ENCODE results near the gene PRKAR1B.
A peak's percentile ranks its signal among the peaks of the same experiment; 100 is the strongest.

Gene PRKAR1B

DNA sequence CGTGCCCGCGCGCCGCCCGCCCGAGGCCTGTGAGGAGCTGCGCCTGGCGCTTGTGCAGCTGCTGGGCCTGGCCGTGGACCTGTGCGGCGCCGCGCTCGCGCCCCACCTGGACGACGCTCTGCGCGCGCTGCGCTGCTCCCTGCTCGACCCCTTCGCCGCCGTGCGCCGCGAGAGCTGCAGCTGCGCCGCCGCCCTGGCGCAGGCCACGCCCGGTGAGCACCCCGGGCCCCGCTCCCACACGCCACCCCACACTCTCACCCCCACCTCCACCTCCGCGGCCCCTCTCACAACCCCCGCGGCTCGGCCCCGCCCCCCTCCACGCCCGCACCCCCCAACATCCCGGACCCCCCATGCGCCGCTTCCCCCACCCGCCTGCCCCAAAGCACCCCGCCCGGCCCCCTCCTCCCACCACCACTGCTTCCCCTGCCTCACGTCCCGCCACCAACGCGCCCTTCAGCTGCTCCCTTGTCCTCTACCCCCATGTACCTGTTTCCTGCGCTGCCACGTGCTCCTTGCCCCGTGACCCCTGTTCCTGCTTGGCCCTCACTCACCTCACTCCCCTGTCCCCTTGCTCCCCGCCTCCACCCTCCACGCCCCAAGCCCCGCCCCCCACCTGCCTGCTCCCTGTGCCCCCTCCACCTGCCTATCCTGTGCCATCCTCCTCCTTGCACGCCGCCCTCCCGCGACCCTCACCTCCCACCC lies at the start of gene PRKAR1B:
Gene PRKAR1B (minus strand): TSS at position 178 of the 702 bp plus-strand sequence. CDS start 15,776 bp downstream, outside the sequence.
- DNase-seq = peak; percentile 63

DNA sequence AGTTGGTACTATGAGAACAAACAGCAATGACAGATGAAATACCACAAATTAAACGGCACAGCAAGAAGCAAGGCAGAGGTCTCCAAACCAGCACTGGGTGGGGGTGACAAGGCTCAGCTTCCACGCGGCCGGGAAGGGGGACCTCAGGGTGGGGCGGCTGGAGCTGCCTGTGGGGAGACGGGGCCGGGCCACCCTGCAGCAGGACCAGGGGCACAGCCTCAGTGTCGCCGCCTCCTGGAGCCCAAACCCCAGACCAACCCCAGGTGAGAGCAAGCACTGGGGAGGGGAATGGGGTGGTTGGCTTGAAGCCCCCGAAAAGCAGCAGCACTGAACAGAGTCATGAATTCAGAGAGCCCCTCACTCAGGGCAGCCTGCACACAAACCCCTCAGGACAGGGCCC lies 49.3 kb upstream of the PRKAR1B start:
- no peak for DNase-seq

DNA sequence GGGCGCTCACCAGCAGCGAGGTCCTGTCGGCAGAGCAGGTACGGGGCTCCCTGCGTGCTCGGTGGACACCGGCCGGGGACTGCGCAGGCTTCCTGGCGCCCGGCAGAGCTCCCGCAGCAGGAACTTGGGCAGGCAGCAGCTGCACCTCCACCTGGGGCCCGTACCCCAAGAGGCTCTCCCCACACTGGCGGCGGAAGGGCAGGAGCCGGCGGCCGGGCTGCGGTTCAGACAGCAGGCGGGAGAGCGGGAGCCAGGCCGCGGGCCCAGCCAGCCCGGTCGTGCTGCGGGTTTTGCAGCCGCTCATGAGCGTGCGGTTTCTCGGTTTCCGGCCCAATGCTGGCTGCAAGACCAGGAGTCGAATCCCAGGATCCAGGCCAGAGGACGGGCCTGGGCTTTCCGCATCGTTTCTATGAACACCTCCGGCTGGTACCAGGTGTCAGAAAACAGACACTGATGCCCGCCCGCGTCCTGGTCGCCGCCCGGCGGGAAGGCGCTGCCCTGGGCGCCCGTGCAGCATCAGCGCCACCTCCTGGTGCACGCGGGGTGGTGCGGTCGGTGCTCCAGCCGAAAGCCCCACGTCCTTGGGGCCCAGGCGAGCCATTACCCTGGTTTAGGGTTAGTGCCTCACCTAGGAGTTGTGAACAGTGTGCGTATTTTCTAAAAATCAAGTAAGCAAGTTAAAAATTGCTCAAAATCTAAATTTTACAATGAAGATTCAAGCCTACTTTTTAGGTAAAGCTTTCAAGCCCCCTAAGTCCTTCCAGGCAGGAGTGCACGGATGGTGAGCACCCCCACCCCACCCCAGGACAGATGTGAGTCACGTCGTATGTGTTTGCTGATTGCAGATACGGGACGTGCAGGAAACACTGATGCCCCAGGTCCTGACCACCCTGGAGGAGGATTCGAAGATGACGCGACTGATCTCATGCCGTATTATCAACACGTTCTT lies 47.4 kb upstream of the PRKAR1B start:
- DNase-seq = peak; percentile 84

DNA sequence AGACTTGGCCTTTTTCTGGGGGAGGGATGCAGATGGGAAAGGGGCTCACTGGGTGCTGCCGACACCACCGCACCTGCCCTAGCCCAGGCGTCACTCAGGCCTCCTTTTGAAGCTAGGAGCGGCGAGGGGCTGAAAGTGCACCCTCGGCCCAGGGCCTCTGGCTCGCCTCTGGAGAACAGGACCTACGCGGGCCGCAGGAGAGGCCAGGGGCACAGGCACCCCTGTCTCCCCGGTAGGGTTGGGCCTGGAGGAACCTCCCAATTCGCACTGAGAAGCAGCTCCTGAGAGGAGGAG lies 46.5 kb upstream of the PRKAR1B start:
- DNase-seq = no peak

DNA sequence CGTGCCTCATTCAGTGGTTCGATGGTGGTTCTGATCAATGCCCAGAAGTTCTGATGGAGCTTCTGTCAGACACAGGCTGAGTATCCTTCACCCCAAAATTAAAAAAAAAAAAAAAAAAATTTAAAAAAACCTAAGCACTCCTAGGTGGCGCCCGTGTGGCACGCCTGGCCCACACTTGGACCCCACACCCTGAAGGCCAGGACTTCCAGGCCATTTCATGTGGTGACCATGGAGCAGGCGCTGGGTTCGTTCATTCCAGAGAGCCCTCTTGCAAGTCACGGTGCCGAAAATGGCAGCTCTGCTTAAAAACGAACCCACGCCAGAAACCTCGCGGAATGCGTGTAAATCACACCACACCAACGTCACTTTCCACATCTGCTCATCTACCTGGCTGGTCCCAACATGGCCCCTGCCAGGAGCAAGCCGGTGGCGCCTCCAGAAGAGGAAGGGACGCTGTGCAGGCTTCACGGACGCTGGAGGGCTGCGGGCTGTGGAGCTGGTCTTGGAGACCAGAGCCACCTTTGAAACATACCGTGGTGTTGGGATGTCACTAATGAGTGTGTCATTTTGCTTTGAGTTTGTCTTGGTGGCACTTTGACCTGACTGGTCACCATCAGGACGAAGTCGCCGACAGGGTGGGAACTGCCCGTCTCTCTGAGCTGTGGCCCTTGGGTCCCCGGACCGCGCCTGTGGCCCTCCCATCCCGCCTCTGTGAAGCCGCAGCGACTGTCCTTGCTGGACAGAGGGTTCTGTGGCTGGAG lies 46.0 kb upstream of the PRKAR1B start:
- DNase-seq = no peak

DNA sequence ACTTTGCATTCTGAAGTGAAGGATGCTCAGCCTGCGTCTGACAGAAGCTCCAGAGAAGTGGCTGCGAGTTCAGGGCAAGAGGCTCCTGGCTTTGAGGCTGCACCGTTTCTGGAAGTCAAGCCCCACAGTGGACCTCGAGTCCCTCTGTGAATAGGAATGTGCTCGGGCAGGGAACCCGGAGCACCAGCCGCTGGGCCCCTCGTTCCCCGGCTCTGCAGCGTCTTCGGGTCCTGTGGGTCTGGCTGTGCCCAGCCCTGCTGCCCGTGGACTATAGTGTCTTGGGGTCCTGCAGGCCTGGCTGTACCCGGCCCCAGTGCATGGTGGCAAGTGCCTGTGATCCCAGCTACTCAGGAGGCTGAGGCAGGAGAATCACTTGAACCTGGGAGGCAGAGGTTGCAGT lies 45.3 kb upstream of the PRKAR1B start:
- DNase-seq = no peak

DNA sequence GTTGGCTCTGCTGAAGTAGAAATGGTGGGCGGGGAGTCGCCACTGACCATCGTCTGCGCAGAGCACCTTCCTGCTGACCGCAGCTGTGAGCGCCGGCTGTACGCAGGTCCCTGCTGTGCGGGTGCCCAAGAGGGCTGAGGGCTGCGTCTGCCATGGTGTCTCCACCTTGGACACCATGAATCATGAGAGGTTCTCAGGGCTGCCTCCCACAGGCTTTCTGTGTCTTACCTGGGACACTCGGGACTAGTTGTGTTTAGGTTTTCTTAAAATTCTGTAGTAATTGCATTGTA lies 44.9 kb upstream of the PRKAR1B start:
- no peak for DNase-seq

DNA sequence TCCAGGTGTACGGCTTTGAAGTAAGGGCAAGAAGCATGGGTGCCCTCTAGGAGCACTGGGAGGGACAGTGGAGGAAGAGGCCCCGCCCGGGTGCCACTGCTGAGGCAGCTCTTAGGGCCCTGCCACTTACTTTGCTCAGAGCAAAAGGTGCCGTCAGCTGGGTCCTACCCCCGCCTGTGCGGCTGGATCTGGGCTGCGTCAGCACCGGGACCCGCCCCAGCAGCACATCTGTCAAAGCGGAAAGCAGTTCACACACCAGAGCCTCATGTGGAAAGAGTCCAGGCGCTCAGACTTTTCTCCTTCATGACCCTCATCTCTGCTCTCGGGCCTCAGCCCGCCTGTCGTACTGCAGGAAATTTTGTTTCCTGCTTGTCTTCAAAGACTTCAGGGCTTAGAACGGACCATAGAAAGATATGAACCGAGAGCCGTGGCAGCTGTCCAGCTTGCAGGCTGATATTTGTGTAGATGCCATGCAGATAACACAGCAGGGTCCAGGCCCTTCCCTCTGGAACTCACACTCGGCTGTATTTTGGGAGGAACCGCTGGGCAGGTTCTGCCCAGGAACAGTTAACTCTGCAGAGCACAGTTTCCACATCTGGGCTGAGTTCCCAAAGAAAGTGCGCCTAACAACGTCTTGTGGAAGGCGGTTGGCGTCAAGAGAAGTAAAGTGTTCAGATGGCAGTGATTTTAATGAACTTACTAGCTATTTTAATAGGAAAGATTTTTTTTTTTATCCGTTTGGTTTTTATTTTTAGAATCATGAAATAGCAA lies 44.3 kb upstream of the PRKAR1B start:
- DNase-seq = no peak

DNA sequence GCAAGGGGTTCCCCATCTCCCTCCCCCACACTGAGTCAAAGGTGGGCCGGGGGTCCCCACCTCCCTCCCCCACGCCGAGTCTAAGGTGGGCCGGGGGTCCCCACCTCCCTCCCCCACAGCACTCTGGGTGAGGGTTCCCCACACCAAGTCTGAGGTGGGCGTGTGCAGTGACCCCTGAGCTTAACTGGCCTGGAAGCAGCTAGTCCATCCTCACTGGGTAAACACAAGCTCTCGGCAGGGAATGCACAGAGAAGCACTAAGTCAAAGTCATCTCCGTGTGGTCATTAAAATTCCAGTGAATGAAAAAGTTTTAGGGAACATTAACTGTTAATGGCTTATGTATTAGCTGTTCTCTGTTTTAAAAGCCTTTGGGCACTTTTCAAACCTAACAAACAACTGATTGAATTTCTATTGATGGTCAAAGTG lies 43.7 kb upstream of the PRKAR1B start:
- no peak for DNase-seq

DNA sequence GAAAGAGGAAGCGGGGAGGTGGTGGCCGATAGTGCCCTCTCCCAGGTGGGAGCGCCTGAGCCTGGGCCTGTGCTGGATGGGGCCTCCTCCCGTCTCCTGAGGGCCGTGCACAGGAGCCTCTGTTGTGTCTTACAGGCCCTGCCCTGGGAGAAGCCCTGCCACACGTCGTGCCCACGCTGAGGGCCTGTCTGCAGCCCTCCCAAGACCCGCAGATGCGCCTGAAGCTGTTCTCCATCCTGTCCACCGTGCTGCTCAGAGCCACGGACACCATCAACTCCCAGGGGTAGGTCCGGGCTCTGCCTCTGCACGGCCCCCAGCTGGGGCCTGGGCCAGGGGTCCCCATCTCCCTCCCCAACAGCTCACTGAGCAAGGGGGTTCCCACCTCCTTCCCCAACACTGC lies 43.3 kb upstream of the PRKAR1B start:
- no peak for DNase-seq

DNA sequence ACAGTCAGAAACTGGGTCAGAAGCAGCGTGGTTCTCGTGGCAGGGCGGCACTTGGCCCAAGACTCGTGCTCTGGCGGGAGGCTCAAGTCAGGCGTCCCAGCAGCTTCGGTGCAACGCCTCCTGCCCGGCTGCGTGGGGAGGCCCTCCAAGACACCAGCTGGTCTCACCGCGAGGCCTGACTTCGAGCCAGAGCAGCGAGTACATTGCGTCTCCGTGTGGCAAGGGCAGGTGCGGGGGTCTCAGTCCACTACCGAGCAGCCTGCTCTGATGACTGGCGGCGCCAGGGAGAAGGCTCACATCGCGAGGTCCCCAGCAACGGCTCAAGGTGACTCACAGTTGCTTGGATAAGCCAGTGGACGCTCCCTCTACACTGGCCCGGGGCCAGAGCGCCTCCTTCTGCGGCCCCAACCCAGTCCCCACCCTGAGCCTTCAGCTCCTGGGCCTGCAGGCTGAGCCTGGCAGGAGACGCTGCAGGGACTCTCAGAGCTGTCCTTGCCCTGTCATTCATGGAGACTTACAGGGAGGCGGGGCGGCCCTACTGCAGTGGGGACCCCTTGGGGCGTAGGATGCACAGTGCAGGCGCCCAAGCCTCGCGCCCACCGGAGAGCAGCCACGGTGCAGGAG lies 41.9 kb upstream of the PRKAR1B start:
- peak; percentile 38 for DNase-seq

DNA sequence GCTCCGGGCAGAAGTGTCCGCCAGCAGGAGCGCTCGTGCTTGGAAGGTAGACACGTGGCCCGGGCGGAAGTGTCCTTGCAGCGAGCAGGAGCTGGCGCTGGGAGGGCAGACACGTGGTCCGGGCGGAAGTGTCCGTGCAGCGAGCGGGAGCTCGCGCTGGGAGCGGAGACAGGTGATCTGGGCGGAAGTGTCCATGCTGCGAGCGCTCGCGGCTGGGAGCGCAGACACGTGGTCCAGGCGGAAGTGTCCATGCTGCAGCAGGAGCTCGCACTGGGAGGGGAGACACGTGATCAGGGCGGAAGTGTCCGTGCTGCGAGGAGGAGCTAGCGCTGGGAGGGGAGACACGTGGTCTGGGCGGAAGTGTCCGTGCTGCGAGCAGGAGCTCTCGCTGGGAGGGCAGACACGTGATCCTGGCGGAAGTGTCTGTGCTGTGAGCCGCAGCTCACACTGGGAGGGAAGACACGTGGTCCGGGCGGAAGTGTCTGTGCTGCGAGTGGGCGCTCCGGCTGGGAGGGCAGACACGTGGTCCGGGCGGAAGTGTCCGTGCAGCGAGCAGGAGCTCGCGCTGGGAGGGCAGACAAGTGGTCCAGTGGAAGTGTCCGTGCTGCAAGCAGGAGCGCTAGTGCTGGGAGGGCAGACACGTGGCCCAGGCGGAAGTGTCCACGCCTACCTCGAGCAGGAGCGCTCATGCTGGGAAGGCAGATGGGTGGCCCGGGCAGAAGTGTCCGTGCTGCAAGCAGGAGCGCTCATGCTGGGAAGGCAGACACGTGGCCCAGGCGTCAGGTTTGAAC lies 41.1 kb upstream of the PRKAR1B start:
- DNase-seq = peak; percentile 42

DNA sequence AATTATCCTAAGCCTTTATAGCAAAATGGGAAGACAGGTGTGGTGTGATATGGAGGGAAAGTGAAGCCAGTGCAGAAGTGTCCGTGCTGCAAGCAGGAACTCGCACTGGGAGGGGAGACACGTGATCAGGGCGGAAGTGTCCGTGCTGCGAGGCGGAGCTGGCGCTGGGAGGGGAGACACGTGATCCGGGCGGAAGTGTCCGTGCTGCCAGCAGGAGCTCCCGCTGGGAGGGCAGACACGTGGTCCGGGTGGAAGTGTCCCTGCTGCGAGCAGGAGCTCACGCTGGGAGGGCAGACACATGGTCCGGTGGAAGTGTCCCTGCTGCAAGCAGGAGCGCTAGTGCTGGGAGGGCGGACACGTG lies 40.5 kb upstream of the PRKAR1B start:
- DNase-seq = no peak

DNA sequence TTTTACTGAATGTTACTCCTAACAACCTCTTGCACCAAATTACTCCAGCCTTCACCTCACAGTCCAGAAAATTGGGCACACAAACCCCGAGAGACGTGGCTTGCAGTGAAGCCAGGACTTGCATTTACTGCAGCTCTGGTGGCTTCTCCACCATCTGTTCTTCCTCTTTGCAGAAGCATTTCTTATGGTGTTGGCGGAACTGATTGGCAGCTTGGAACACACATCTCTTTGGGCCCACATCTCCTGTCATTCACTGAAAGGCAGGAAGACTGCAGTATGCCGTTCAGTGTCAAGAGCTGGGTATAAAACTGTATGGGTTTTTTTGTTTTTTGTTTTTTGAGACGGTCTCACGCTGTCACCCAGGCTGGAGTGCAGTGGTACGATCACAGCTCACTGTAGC lies 38.3 kb upstream of the PRKAR1B start:
- no peak for DNase-seq

DNA sequence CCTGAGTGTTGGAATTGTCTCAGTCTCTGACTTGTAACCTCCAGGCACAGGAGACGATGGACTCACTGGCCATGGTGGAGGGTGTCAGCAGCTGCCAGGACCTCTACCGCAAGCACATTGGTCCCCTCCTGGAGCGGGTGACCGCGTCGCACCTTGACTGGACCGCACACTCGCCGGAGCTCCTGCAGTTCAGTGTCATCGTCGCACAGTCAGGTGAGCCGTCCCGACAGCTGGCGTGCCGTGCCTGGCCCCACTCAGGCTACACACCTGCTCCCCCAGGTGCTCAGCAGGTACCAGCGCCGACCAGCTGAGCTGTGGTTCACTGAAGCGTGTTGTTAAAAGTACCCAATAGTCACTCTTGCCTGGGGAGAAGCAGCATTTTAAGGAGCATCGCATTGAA lies 36.7 kb upstream of the PRKAR1B start:
- DNase-seq = no peak

DNA sequence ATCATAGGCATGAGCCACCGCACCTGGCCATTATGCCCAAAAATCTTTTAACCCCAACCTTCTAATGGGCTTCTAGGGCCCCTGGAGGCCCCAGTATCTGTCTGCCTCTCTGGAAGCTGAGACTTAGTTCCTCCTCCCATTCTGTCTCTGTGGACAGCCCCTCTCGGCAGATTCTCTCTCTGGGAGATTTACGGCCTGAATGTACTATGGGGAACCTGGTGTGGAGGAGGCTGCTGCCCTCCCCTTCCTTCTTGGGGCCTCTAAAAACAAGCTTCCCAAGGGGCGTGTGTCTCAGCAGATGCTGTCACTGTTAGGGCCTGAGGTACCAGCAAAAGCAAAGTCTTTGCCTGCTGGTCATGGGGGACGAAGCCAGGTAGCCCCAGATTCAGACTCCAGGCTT lies 35.8 kb upstream of the PRKAR1B start:
- DNase-seq = no peak

DNA sequence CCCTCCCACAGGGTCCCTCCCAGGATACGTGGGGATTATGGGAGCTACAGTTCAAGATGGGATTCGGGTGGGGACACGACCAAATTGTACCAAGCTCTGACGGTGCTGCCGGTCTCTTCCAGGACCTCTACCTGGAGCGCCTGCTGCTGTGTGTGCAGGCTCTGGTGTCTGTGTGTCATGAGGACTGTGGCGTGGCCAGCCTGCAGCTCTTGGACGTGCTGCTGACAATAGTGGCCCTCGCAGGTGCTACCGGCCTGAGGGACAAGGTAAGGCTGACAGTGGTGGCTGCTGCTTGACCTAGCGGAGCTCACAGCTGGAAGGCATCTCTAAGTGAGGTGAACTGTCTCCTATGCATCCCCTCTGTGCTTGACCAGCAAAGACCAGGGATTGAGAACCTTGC lies 34.5 kb upstream of the PRKAR1B start:
- DNase-seq = no peak

DNA sequence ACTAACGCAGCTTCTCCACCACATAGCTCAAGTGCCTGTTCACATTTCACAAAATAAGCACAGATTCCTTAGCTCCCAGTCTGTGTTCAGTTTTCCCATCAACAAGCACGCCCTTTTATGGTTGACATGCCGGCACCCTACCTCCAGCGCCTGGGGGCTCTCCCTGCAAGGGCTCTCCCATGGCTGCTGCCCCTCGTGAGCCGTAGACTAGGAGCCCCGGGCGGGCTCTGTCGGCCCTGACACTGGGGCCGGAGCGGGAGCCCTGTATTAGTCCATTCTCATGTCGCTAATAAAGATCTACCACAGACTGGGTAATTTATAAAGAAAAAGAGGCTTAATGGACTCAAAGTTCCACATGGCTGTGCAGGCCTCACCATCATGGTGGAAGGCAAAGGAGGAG lies 34.0 kb upstream of the PRKAR1B start:
- DNase-seq = no peak

DNA sequence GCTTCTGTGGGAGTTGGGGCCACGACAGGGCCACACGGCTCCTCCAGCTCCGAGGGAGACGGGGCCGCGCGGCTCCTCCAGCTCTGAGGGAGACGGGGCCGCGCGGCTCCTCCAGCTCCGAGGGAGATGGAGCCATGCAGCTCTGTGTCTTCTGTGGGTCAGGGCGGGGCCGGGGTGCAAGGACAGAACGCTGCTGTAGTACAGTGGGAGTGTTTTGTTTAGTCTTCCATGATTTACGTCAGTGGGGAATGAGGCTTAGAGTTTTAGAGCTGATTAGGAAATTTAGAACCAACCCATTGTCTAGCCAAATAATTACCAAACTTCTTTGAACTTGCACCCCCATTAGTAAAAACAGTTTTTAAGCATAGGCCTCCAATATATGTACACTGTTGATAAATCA lies 32.9 kb upstream of the PRKAR1B start:
- DNase-seq = no peak

DNA sequence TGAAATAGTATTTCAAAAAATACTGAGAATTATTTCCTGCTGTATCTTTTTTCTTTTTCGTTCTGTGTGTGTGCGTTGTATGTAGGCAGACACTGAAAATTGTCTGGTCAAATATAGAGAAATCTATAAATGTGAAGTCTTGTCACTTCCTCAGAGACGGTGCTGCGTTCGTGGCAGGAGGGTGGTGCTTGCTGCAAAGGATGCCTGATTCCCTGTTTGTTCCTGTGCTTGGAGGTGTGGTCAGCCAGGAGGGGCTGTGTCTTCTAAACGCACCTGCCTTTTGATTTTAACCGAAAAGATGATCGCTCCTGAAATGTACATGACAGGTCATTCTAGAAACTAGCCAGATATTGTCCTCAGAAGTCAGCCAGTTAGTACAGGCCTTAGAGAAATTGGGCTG lies 32.5 kb upstream of the PRKAR1B start:
- DNase-seq = no peak

DNA sequence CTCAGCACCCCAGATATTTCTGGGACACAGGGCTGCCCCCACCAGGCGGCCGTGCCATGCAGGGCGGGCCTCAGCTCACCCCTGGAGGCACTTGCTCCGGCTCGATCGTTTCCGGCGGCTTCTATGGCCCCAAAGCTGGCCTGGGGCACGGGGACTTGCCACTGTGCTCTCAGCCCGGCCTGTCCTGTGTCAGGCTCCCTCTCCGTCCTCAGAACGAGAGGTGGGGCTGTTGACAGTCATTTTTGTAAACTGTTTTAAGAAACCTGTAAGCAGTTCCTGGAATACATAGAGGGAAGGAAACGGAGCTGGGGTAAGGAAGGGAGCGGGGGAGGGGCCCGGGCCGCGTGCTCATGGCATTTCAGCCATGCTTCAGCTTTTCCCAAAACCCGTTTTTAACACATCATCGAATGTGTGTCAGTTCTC lies 30.7 kb upstream of the PRKAR1B start:
- DNase-seq = no peak

Data from stimulated activated CD8-positive, alpha-beta memory T cell treated with anti-CD3 and anti-CD28 coated beads, Interleukin-4, amount 100 ng/mL, for 48 hours (primary cell).